Liver (tissue), 3 donors: ENCODE data around the gene THEMIS.

Experiments used
- JUND ChIP-seq, 2 donors: IDR thresholded peaks; 2 replicates each; pipeline ENCODE4 v1.6.1; 2016; ENCODE audit warnings: antibody characterized with exemption in 2 of 2
- TF ChIP-seq, protein P1 (sequence below): fragments of 150-350 bp; IDR thresholded peaks from 2 replicates; pipeline ENCODE4 v1.5.1; 2017; ENCODE audit warnings: improper control_type of control experiment, low read depth, low read length; ENCODE audit not compliant: missing input control
- donor health status: healthy.
- donor health status: healthy.

GRCh38 chr6:127879685-127880084, 21.2 kb downstream of the THEMIS start:
- TF ChIP-seq, protein P1, sequence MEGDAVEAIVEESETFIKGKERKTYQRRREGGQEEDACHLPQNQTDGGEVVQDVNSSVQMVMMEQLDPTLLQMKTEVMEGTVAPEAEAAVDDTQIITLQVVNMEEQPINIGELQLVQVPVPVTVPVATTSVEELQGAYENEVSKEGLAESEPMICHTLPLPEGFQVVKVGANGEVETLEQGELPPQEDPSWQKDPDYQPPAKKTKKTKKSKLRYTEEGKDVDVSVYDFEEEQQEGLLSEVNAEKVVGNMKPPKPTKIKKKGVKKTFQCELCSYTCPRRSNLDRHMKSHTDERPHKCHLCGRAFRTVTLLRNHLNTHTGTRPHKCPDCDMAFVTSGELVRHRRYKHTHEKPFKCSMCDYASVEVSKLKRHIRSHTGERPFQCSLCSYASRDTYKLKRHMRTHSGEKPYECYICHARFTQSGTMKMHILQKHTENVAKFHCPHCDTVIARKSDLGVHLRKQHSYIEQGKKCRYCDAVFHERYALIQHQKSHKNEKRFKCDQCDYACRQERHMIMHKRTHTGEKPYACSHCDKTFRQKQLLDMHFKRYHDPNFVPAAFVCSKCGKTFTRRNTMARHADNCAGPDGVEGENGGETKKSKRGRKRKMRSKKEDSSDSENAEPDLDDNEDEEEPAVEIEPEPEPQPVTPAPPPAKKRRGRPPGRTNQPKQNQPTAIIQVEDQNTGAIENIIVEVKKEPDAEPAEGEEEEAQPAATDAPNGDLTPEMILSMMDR: no peak
- no peak for TF ChIP-seq JUND (IDR thresholded peaks at IDR 0.05)
